GM12878 (cell line): Measurements from ENCODE around the gene PPP1R18. TPM values are rescaled to one million over a fixed set of nuclear protein-coding genes. Genes with fewer than 3 reads are reported as not detected.

Experiments used
- BCL11A ChIP-seq: IDR thresholded peaks from 2 replicates; pipeline ENCODE4 v1.6.1; 2011; ENCODE audit warnings: low read depth, low read length
- CREB1 ChIP-seq: IDR thresholded peaks from 2 replicates; pipeline ENCODE4 v1.6.1; 2012; ENCODE audit warnings: low read depth, mild to moderate bottlenecking, inconsistent platforms
- DPF2 ChIP-seq: fragments of 450-650 bp; IDR thresholded peaks from 2 replicates; pipeline ENCODE4 v1.6.1; 2017; ENCODE audit warnings: mild to moderate bottlenecking
- EP300 ChIP-seq, 2 experiments: fragments of 150-350 bp in 1 of 2; IDR thresholded peaks; 2 replicates each; pipeline ENCODE4 v1.6.1; 2011 to 2012; ENCODE audit warnings: low read depth in 2 of 2, low read length in 2 of 2, borderline replicate concordance in 1 of 2, improper control_type of control experiment in 1 of 2, inconsistent platforms in 1 of 2; ENCODE audit not compliant: control insufficient read depth in 1 of 2
- ESRRA ChIP-seq: IDR thresholded peaks from 2 replicates; pipeline ENCODE4 v1.6.1; 2012; ENCODE audit warnings: mild to moderate bottlenecking, low read length, improper control_type of control experiment
- FOXK2 ChIP-seq: fragments of 450-650 bp; IDR thresholded peaks from 2 replicates; pipeline ENCODE4 v1.6.1; 2017; ENCODE audit warnings: mild to moderate bottlenecking, moderate library complexity
- GATAD2B ChIP-seq: fragments of 450-650 bp; conservative IDR thresholded peaks from 2 replicates; pipeline ENCODE4 v1.6.1; 2017; ENCODE audit warnings: low read depth, mild to moderate bottlenecking, moderate library complexity
- HCFC1 ChIP-seq: fragments of 150-350 bp; IDR thresholded peaks from 2 replicates; pipeline ENCODE4 v1.6.1; 2014; ENCODE audit warnings: low read length
- HDAC2 ChIP-seq: fragments of 200-600 bp; sonication (generic); IDR thresholded peaks from 2 replicates; pipeline ENCODE4 v1.6.1; 2017
- IRF4 ChIP-seq: IDR thresholded peaks from 2 replicates; pipeline ENCODE4 v1.6.1; 2011; ENCODE audit warnings: low read depth, low read length
- JUND ChIP-seq: IDR thresholded peaks from 2 replicates; pipeline ENCODE4 v1.6.1; 2012; ENCODE audit warnings: low read depth, mild to moderate bottlenecking, low read length, improper control_type of control experiment, moderate library complexity
- KDM1A ChIP-seq: fragments of 200-600 bp; sonication (generic); IDR thresholded peaks from 2 replicates; pipeline ENCODE4 v1.6.1; 2016; ENCODE audit warnings: borderline replicate concordance
- MEF2A ChIP-seq: IDR thresholded peaks from 2 replicates; pipeline ENCODE4 v1.6.1; 2011; ENCODE audit warnings: low read depth, mild to moderate bottlenecking, low read length, moderate library complexity; ENCODE audit not compliant: insufficient read depth
- NRF1 ChIP-seq: conservative IDR thresholded peaks from 2 replicates; pipeline ENCODE4 v1.6.1; 2011; ENCODE audit warnings: mild to moderate bottlenecking, low read depth, low read length, improper control_type of control experiment
- PAX5 ChIP-seq: IDR thresholded peaks from 2 replicates; pipeline ENCODE4 v1.6.1; 2011; ENCODE audit warnings: low read depth, low read length, borderline replicate concordance
- POLR2A ChIP-seq: IDR thresholded peaks from 2 replicates; pipeline ENCODE4 v1.6.1; 2011; ENCODE audit warnings: low read depth, mild to moderate bottlenecking, low read length
- RELA ChIP-seq: fragments of 450-650 bp; IDR thresholded peaks from 2 replicates; pipeline ENCODE4 v1.8.0; 2014; ENCODE audit warnings: borderline replicate concordance; ENCODE audit not compliant: partially characterized antibody
- SIX5 ChIP-seq: IDR thresholded peaks from 2 replicates; pipeline ENCODE4 v1.6.1; 2011; ENCODE audit warnings: mild to moderate bottlenecking, low read depth, low read length, moderate library complexity; ENCODE audit not compliant: severe bottlenecking
- SRF ChIP-seq, 2 experiments: IDR thresholded peaks; 2 replicates each; pipeline ENCODE4 v1.6.1; 2011; ENCODE audit warnings: low read depth in 2 of 2, low read length in 2 of 2, mild to moderate bottlenecking in 1 of 2, moderate library complexity in 1 of 2
- SUZ12 ChIP-seq: fragments of 200-600 bp; sonication (generic); IDR thresholded peaks from one replicate; pipeline ENCODE4 v1.6.1; 2018; ENCODE audit warnings: antibody characterized with exemption, mild to moderate bottlenecking; ENCODE audit not compliant: unreplicated experiment
- ZBED1 ChIP-seq: IDR thresholded peaks from 2 replicates; pipeline ENCODE4 v1.6.1; 2016; ENCODE audit warnings: borderline replicate concordance
- polyA plus RNA-seq, 11 experiments: library from polyadenylated mRNA; depleted of rRNA in 4 of 11; unstranded in 6 of 11; stranded (reverse) in 5 of 11; fragments of >200 nt; fragmentation: Nextera tagmentation in 4 of 11; fragmentation: Illumina TruSeq in 1 of 11; extraction: Ambion mirVana in 4 of 11; extraction: Trizol in 1 of 11; gene quantifications; 1 replicate in 1 of 11; 2 replicates in 10 of 11; pipeline versions ENCODE4 v1.2.1 to v1.2.3, GENCODE V29; 2011 to 2016; ENCODE audit warnings: inconsistent platforms in 2 of 11, missing spikeins in 2 of 11, low read depth in 1 of 11
- total RNA-seq, 4 experiments: library from RNA; depleted of rRNA in 3 of 4; stranded (reverse); fragments of >200 nt in 3 of 4; fragmentation: Illumina TruSeq in 1 of 4; extraction: Trizol in 1 of 4; gene quantifications; 2 replicates each; pipeline versions ENCODE4 v1.2.1 to v1.2.3, GENCODE V29; 2013 to 2021
- TF ChIP-seq, protein P1 (sequence below): IDR thresholded peaks from 2 replicates; pipeline ENCODE4 v1.6.1; 2012; ENCODE audit warnings: low read depth, low read length, improper control_type of control experiment
- TF ChIP-seq, protein P2 (sequence below): fragments of 450-650 bp; conservative IDR thresholded peaks from 2 replicates; pipeline ENCODE4 v1.6.1; 2017; ENCODE audit warnings: mild to moderate bottlenecking, moderate library complexity
- TF ChIP-seq, protein P3 (sequence below): IDR thresholded peaks from 2 replicates; pipeline ENCODE4 v1.6.1; 2012; ENCODE audit warnings: low read length, inconsistent platforms
- TF ChIP-seq, protein P4 (sequence below): fragments of 450-650 bp; IDR thresholded peaks from 2 replicates; pipeline ENCODE4 v1.6.1; 2017; ENCODE audit warnings: low read depth, mild to moderate bottlenecking, moderate library complexity

The PPP1R18 gene
- total and polyA plus RNA-seq, 10 of the 15 experiments (the other 5 are each of a cell fraction or from before 2014, with no cell fraction given), result 21.0 to 119 (median 52.6) TPM

DNA sequence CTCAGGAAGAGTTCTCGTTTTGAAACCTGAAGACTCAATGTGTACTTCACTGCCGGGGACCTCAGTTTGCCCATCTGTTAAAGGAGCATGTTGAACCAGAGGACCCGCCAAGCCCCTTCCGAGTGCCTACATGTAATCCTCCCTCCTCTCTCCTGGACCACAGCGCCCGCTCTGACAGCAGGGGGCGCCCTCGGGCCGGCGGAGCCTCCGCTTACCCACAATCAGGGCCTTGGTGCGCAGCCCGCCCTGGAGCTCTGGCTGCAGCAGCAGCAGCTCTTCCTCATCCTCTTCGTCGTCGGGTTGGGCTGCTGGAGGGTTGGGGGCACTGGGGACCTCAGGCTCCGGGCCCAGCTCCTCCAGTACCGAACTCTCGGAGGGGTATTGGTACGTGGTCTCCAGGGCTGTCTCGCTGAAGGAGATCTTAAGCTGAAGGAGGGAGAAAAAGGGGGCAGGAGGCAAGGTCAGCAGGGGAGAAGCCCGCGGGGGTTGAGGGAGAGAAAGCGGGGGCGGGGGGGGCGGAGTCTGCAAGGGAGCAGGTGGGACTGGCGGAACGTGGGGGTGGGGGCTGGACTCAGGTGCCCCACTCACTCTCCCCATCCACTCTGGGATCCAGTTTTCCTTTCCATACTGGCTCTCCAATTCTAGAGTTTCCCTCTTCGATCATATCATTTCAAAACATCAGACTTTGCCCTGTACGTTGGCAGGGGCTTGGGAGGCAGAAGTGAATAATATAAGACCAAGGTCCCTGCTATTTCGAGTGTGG is 7.3 kb downstream of the PPP1R18 start (continued):
- TF ChIP-seq, protein P1, sequence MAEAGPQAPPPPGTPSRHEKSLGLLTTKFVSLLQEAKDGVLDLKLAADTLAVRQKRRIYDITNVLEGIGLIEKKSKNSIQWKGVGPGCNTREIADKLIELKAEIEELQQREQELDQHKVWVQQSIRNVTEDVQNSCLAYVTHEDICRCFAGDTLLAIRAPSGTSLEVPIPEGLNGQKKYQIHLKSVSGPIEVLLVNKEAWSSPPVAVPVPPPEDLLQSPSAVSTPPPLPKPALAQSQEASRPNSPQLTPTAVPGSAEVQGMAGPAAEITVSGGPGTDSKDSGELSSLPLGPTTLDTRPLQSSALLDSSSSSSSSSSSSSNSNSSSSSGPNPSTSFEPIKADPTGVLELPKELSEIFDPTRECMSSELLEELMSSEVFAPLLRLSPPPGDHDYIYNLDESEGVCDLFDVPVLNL, result no peak
- TF ChIP-seq, protein P2, sequence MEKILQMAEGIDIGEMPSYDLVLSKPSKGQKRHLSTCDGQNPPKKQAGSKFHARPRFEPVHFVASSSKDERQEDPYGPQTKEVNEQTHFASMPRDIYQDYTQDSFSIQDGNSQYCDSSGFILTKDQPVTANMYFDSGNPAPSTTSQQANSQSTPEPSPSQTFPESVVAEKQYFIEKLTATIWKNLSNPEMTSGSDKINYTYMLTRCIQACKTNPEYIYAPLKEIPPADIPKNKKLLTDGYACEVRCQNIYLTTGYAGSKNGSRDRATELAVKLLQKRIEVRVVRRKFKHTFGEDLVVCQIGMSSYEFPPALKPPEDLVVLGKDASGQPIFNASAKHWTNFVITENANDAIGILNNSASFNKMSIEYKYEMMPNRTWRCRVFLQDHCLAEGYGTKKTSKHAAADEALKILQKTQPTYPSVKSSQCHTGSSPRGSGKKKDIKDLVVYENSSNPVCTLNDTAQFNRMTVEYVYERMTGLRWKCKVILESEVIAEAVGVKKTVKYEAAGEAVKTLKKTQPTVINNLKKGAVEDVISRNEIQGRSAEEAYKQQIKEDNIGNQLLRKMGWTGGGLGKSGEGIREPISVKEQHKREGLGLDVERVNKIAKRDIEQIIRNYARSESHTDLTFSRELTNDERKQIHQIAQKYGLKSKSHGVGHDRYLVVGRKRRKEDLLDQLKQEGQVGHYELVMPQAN, result peak; percentile 65
- TF ChIP-seq MEF2A (no peak), HDAC2 (no peak), HCFC1 (no peak; the same call in 1 of the 2 replicates), CREB1 (no peak), IRF4 (no peak), SIX5 (no peak), GATAD2B (no peak), POLR2A (0 out of 2 replicates have a peak, but pooled peaks have one; percentile 29), ZBED1 (no peak), EP300 (IDR thresholded peaks at IDR 0.05; ENCODE audit: borderline replicate concordance in 1 of 2, control insufficient read depth in 1 of 2, low read depth in 2 of 2, low read length in 2 of 2) (no peak), JUND (no peak), NRF1 (no peak), KDM1A (no peak), SRF (IDR thresholded peaks at IDR 0.05; ENCODE audit: low read depth in 2 of 2, low read length in 2 of 2) (no peak), BCL11A (no peak), PAX5 (no peak), RELA (peak; percentile 47), ESRRA (no peak; the same call in 1 of the 2 replicates), SUZ12 (no peak), FOXK2 (no peak), DPF2 (no peak)
- TF ChIP-seq, protein P3, sequence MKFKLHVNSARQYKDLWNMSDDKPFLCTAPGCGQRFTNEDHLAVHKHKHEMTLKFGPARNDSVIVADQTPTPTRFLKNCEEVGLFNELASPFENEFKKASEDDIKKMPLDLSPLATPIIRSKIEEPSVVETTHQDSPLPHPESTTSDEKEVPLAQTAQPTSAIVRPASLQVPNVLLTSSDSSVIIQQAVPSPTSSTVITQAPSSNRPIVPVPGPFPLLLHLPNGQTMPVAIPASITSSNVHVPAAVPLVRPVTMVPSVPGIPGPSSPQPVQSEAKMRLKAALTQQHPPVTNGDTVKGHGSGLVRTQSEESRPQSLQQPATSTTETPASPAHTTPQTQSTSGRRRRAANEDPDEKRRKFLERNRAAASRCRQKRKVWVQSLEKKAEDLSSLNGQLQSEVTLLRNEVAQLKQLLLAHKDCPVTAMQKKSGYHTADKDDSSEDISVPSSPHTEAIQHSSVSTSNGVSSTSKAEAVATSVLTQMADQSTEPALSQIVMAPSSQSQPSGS, result no peak
- TF ChIP-seq, protein P4, sequence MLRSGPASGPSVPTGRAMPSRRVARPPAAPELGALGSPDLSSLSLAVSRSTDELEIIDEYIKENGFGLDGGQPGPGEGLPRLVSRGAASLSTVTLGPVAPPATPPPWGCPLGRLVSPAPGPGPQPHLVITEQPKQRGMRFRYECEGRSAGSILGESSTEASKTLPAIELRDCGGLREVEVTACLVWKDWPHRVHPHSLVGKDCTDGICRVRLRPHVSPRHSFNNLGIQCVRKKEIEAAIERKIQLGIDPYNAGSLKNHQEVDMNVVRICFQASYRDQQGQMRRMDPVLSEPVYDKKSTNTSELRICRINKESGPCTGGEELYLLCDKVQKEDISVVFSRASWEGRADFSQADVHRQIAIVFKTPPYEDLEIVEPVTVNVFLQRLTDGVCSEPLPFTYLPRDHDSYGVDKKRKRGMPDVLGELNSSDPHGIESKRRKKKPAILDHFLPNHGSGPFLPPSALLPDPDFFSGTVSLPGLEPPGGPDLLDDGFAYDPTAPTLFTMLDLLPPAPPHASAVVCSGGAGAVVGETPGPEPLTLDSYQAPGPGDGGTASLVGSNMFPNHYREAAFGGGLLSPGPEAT, result no peak
